Smooth muscle cell (in vitro differentiated cells): Measurements from ENCODE around the gene ZNF687. TPM values are rescaled to one million over a fixed set of nuclear protein-coding genes. Genes with fewer than 3 reads are reported as not detected.

Experiments used
- DNase-seq: peaks from one replicate; lab custom pipeline; 2025; ENCODE audit not compliant: unreplicated experiment; lab: John Stamatoyannopoulos, UW
- H2AFZ ChIP-seq: fragments of 200-600 bp; sonication (generic); 2 replicates; pipeline ENCODE4 v1.6.0; 2016; ENCODE audit warnings: antibody characterized with exemption, low read depth, mild to moderate bottlenecking
- H3F3A ChIP-seq: fragments of 200-600 bp; sonication (generic); 2 replicates; pipeline ENCODE4 v1.6.0; 2017; ENCODE audit warnings: antibody characterized with exemption, low read depth
- H3K27ac ChIP-seq: fragments of 200-600 bp; sonication (generic); 2 replicates; pipeline ENCODE4 v1.5.1; 2016; ENCODE audit warnings: low read depth, mild to moderate bottlenecking
- H3K27me3 ChIP-seq: fragments of 200-600 bp; sonication (generic); 2 replicates; pipeline ENCODE4 v1.6.1; 2016; ENCODE audit warnings: low read depth, mild to moderate bottlenecking
- H3K36me3 ChIP-seq: fragments of 200-600 bp; sonication (generic); 2 replicates; pipeline ENCODE4 v1.5.1; 2016; ENCODE audit warnings: low read depth
- H3K4me1 ChIP-seq: fragments of 200-600 bp; sonication (generic); 2 replicates; pipeline ENCODE4 v1.5.1; 2016; ENCODE audit warnings: low read depth
- H3K4me2 ChIP-seq: fragments of 200-600 bp; sonication (generic); 2 replicates; pipeline ENCODE4 v1.6.0; 2016; ENCODE audit warnings: mild to moderate bottlenecking
- H3K4me3 ChIP-seq: fragments of 200-600 bp; sonication (generic); 2 replicates; pipeline ENCODE4 v1.5.1; 2016; ENCODE audit warnings: mild to moderate bottlenecking
- H3K79me2 ChIP-seq: fragments of 200-600 bp; sonication (generic); 2 replicates; pipeline ENCODE4 v1.6.0; 2016; ENCODE audit warnings: low read depth, mild to moderate bottlenecking
- H3K9ac ChIP-seq: fragments of 200-600 bp; sonication (generic); 2 replicates; pipeline ENCODE4 v1.6.0; 2016; ENCODE audit warnings: low read depth
- H3K9me3 ChIP-seq: fragments of 200-600 bp; sonication (generic); replicated peaks from 2 replicates; pipeline ENCODE4 v1.5.1; 2016; ENCODE audit warnings: low read depth
- H4K20me1 ChIP-seq: fragments of 200-600 bp; sonication (generic); 2 replicates; pipeline ENCODE4 v1.6.0; 2016; ENCODE audit warnings: low read depth
- WGBS: methylation state at CpG from one replicate; pipeline ENCODE4 v1.1.7; 2016; ENCODE audit warnings: low lambda C conversion rate; 5-methylcytosine and 5-hydroxymethylcytosine counted together
- polyA plus RNA-seq: library from polyadenylated mRNA; unstranded; fragments of >200 nt; fragmentation: Nextera tagmentation; extraction: Ambion mirVana; gene quantifications from 2 replicates; pipeline ENCODE4 v1.2.1, GENCODE V29; 2016
- total RNA-seq: library from RNA; depleted of rRNA; stranded (reverse); fragments of >200 nt; gene quantifications from 2 replicates; pipeline ENCODE4 v1.2.3, GENCODE V29; 2014
- TF ChIP-seq, protein P1 (sequence below): fragments of 200-600 bp; sonication (generic); IDR thresholded peaks from 2 replicates; pipeline ENCODE4 v1.5.1; 2017; ENCODE audit warnings: borderline replicate concordance, mild to moderate bottlenecking, antibody characterized with exemption; ENCODE audit not compliant: insufficient read depth, poor library complexity, severe bottlenecking

ZNF687 gene
- total and polyA plus RNA-seq, 2 experiments from 2014 or later = 2.4 to 10.7 TPM

- no peak overlapping the region for H3K9ac ChIP-seq
- H3K79me2 ChIP-seq = no peaks in the 10 kb centered on the region
- no peak overlapping the region for H3K4me2 ChIP-seq
- peaks cover 15% of the 10 kb centered on the region for H4K20me1 ChIP-seq
- DNase-seq = no peak
- 41% methylated on average over 1 of the region's 1 CpG for WGBS
- H3K4me1 ChIP-seq = no peaks in the 10 kb centered on the region
- TF ChIP-seq, protein P1, sequence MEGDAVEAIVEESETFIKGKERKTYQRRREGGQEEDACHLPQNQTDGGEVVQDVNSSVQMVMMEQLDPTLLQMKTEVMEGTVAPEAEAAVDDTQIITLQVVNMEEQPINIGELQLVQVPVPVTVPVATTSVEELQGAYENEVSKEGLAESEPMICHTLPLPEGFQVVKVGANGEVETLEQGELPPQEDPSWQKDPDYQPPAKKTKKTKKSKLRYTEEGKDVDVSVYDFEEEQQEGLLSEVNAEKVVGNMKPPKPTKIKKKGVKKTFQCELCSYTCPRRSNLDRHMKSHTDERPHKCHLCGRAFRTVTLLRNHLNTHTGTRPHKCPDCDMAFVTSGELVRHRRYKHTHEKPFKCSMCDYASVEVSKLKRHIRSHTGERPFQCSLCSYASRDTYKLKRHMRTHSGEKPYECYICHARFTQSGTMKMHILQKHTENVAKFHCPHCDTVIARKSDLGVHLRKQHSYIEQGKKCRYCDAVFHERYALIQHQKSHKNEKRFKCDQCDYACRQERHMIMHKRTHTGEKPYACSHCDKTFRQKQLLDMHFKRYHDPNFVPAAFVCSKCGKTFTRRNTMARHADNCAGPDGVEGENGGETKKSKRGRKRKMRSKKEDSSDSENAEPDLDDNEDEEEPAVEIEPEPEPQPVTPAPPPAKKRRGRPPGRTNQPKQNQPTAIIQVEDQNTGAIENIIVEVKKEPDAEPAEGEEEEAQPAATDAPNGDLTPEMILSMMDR = no peak
- peaks cover 40% of the 10 kb centered on the region for H3K36me3 ChIP-seq
- H3F3A ChIP-seq = peaks cover 5% of the 10 kb centered on the region
- peak overlapping the region; percentile 55 for H3K27ac ChIP-seq
- no peak overlapping the region for H3K4me3 ChIP-seq
- no peaks in the 10 kb centered on the region for H3K9me3 ChIP-seq
- H2AFZ ChIP-seq = no peak overlapping the region
- no peaks in the 10 kb centered on the region for H3K27me3 ChIP-seq
Measured at GRCh38 chr1:151238467-151238739, 43.7 kb upstream of the ZNF687 start.

- no peaks in the 10 kb centered on the region for H3K9me3 ChIP-seq
- no peak overlapping the region for H3K9ac ChIP-seq
- peaks cover 16% of the 10 kb centered on the region for H3K36me3 ChIP-seq
- no peaks in the 10 kb centered on the region for H3K4me1 ChIP-seq
- no peak overlapping the region for H3K27ac ChIP-seq
- TF ChIP-seq, protein P1 = no peak
- no peaks in the 10 kb centered on the region for H3K79me2 ChIP-seq
- H3F3A ChIP-seq = peaks cover 14% of the 10 kb centered on the region
- DNase-seq = no peak
- peaks cover 15% of the 10 kb centered on the region for H4K20me1 ChIP-seq
- no peak overlapping the region for H2AFZ ChIP-seq
- 100% methylated on average over 2 of the region's 2 CpGs for WGBS
- H3K27me3 ChIP-seq = no peaks in the 10 kb centered on the region
- H3K4me2 ChIP-seq = no peak overlapping the region
- no peak overlapping the region for H3K4me3 ChIP-seq
Measured at GRCh38 chr1:151242442-151242841, 39.7 kb upstream of the ZNF687 start.

- H3K79me2 ChIP-seq = no peaks in the 10 kb centered on the region
- no peak for DNase-seq
- no peak overlapping the region for H3K9ac ChIP-seq
- H2AFZ ChIP-seq = no peak overlapping the region
- 95% methylated on average over 5 of the region's 5 CpGs for WGBS
- no peaks in the 10 kb centered on the region for H3K27me3 ChIP-seq
- H3K9me3 ChIP-seq = no peaks in the 10 kb centered on the region
- TF ChIP-seq, protein P1 = no peak
- H3K4me1 ChIP-seq = no peaks in the 10 kb centered on the region
- H3F3A ChIP-seq = peaks cover 16% of the 10 kb centered on the region
- peaks cover 29% of the 10 kb centered on the region for H3K36me3 ChIP-seq
- no peak overlapping the region for H3K4me2 ChIP-seq
- H3K4me3 ChIP-seq = no peak overlapping the region
- H4K20me1 ChIP-seq = peaks cover 3% of the 10 kb centered on the region
- H3K27ac ChIP-seq = no peak overlapping the region
Measured at GRCh38 chr1:151243683-151244216, 38.3 kb upstream of the ZNF687 start.

- no peak overlapping the region for H3K27ac ChIP-seq
- no peak overlapping the region for H3K4me3 ChIP-seq
- DNase-seq = no peak
- H4K20me1 ChIP-seq = no peaks in the 10 kb centered on the region
- no peaks in the 10 kb centered on the region for H3K9me3 ChIP-seq
- peaks cover 15% of the 10 kb centered on the region for H3K36me3 ChIP-seq
- no peak overlapping the region for H2AFZ ChIP-seq
- TF ChIP-seq, protein P1 = no peak
- H3K27me3 ChIP-seq = no peaks in the 10 kb centered on the region
- 99% methylated on average over 2 of the region's 2 CpGs for WGBS
- no peaks in the 10 kb centered on the region for H3K79me2 ChIP-seq
- no peak overlapping the region for H3K9ac ChIP-seq
- H3K4me1 ChIP-seq = no peaks in the 10 kb centered on the region
- H3F3A ChIP-seq = peaks cover 22% of the 10 kb centered on the region
- H3K4me2 ChIP-seq = no peak overlapping the region
Measured at GRCh38 chr1:151246786-151247185, 35.3 kb upstream of the ZNF687 start.
